ENCODE data around the gene CLTA. TPM values are rescaled to one million over a fixed set of nuclear protein-coding genes. Genes with fewer than 3 reads are reported as not detected.

Gene CLTA
- total and polyA plus RNA-seq, 2 donors from 2014 or later: 205 to 331 TPM

DNA sequence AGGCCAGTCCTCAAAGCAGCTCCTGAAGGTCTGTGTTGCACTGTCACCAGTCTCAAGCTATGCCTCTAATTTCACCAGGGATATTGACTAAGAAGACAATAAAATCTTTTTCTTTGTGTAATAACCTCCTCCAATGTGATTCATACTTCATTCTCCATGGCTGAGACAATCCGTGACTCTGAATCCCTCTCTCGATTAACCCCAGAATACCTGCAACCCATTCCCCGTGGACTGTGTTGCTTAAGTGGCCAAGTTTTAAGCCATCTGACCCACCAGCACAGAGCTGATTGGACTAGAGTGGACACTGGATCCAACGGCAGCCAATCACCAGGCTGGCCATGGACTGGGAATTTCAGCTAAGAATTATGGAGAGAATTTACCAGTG lies 26.9 kb upstream of the CLTA start:
- DNase-seq: peak in 1 of 5 donors; percentile 10
- H3K4me1 ChIP-seq (ENCODE audit: control insufficient read depth in 2 of 3, insufficient read depth in 2 of 3, low read depth in 1 of 3, low read length in 3 of 3): peaks cover 0 to 2% (median 2%) of the 10 kb centered on the region in 3 donors

DNA sequence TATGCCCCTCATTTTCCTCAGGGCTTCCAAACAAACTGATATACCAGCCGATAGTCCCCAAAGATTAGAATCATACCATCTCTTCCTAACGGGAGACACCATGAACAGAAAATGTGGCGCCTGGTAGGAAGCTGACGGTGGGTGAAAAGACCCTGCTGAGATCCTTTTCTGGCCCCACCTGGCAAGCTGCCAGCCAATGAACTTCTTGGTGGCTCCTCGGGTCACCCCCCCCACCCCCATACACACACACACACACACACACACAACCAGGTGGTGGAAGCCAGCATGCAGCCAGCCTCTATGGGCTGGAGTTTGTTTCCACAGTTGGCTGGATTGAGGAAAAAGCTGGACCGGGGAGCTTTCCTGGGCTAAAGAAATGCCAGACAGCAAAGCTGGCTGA lies 26.3 kb upstream of the CLTA start:
- DNase-seq (peak in 2 of 5 donors; percentile 59 to 62), FAIRE-seq (no peak)
- TF ChIP-seq, protein P1, sequence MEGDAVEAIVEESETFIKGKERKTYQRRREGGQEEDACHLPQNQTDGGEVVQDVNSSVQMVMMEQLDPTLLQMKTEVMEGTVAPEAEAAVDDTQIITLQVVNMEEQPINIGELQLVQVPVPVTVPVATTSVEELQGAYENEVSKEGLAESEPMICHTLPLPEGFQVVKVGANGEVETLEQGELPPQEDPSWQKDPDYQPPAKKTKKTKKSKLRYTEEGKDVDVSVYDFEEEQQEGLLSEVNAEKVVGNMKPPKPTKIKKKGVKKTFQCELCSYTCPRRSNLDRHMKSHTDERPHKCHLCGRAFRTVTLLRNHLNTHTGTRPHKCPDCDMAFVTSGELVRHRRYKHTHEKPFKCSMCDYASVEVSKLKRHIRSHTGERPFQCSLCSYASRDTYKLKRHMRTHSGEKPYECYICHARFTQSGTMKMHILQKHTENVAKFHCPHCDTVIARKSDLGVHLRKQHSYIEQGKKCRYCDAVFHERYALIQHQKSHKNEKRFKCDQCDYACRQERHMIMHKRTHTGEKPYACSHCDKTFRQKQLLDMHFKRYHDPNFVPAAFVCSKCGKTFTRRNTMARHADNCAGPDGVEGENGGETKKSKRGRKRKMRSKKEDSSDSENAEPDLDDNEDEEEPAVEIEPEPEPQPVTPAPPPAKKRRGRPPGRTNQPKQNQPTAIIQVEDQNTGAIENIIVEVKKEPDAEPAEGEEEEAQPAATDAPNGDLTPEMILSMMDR (IDR thresholded peaks at IDR 0.05; ENCODE audit: borderline replicate concordance, extremely low read depth, insufficient read depth): no peak
- peaks cover 0 to 2% (median 2%) of the 10 kb centered on the region in 3 donors for H3K4me1 ChIP-seq (ENCODE audit: control insufficient read depth in 2 of 3, insufficient read depth in 2 of 3, low read depth in 1 of 3, low read length in 3 of 3)
- no peaks in the 10 kb centered on the region for H3K27me3 ChIP-seq (ENCODE audit: control insufficient read depth, insufficient read depth, low read length)
- intact Hi-C loops (cut with DNase I): loop anchor here (10.0 kb wide), 1 partner anchor 50 kb away; no protein-coding TSS in a partner anchor
- no peak overlapping the region for H3K27ac ChIP-seq (ENCODE audit: low read depth in 2 of 2, low read length in 2 of 2)
- no peak overlapping the region for H3K4me3 ChIP-seq (ENCODE audit: low read length in 3 of 3)
- no peaks in the 10 kb centered on the region for H3K9me3 ChIP-seq (ENCODE audit: control insufficient read depth in 2 of 3, insufficient read depth in 1 of 3, low read length in 3 of 3)
- no peaks in the 10 kb centered on the region for H3K36me3 ChIP-seq (ENCODE audit: control insufficient read depth in 2 of 3, insufficient read depth in 3 of 3, low read length in 3 of 3)
- no peak overlapping the region for H3K9ac ChIP-seq (ENCODE audit: low read length in 3 of 3)

More for the DNA sequence above, 26.9 kb upstream of the CLTA start:
- TF ChIP-seq, protein P1 (IDR thresholded peaks at IDR 0.05; ENCODE audit: borderline replicate concordance, extremely low read depth, insufficient read depth): no peak
- Histone ChIP-seq H3K27me3 (ENCODE audit: control insufficient read depth, insufficient read depth, low read length) (no peaks in the 10 kb centered on the region), H3K9ac (ENCODE audit: low read length in 3 of 3) (no peak overlapping the region), H3K4me3 (ENCODE audit: low read length in 3 of 3) (no peak overlapping the region), H3K9me3 (ENCODE audit: control insufficient read depth in 2 of 3, insufficient read depth in 1 of 3, low read length in 3 of 3) (no peaks in the 10 kb centered on the region), H3K27ac (ENCODE audit: low read depth in 2 of 2, low read length in 2 of 2) (peak overlapping the region in 1 of 2 donors; percentile 32), H3K36me3 (ENCODE audit: control insufficient read depth in 2 of 3, insufficient read depth in 3 of 3, low read length in 3 of 3) (no peaks in the 10 kb centered on the region)
- intact Hi-C loops (cut with DNase I): loop anchor here (10.0 kb wide), 1 partner anchor 49 kb away; no protein-coding TSS in a partner anchor
- no peak for FAIRE-seq

DNA sequence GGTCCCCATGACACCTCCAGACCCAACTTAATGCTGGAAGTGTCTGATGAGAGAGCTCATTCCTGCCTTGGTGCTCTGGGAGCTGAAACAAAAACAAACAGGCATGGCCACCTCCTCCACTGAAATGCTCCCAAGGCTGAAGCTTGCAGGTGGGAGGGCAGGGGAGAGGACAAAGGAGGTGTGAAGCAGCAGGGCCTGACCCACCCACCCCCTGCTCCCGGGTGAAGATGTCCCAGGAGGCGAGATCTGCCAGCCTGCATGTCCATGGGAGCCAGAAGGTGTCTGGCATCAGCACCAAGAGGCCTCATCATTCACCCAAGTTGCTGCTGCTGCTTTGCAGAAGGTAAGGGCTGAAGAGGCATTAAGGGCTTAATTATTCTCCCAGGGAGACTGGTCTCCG lies 25.7 kb upstream of the CLTA start:
- DNase-seq: peak in 4 of 5 donors; percentile 32 to 62 (median 50)
- Histone ChIP-seq H3K4me3 (ENCODE audit: low read length in 3 of 3) (no peak overlapping the region), H3K4me1 (ENCODE audit: control insufficient read depth in 2 of 3, insufficient read depth in 2 of 3, low read depth in 1 of 3, low read length in 3 of 3) (peaks cover 0 to 2% (median 2%) of the 10 kb centered on the region in 3 donors), H3K9ac (ENCODE audit: low read length in 3 of 3) (no peak overlapping the region), H3K27me3 (ENCODE audit: control insufficient read depth, insufficient read depth, low read length) (no peaks in the 10 kb centered on the region), H3K27ac (ENCODE audit: low read depth in 2 of 2, low read length in 2 of 2) (no peak overlapping the region), H3K9me3 (ENCODE audit: control insufficient read depth in 2 of 3, insufficient read depth in 1 of 3, low read length in 3 of 3) (no peaks in the 10 kb centered on the region), H3K36me3 (ENCODE audit: control insufficient read depth in 2 of 3, insufficient read depth in 3 of 3, low read length in 3 of 3) (no peaks in the 10 kb centered on the region)
- no peak for FAIRE-seq
- intact Hi-C loops (cut with DNase I): loop anchor here (10.0 kb wide), 1 partner anchor 50 kb away; no protein-coding TSS in a partner anchor
- TF ChIP-seq, protein P1 (IDR thresholded peaks at IDR 0.05; ENCODE audit: borderline replicate concordance, extremely low read depth, insufficient read depth): no peak

DNA sequence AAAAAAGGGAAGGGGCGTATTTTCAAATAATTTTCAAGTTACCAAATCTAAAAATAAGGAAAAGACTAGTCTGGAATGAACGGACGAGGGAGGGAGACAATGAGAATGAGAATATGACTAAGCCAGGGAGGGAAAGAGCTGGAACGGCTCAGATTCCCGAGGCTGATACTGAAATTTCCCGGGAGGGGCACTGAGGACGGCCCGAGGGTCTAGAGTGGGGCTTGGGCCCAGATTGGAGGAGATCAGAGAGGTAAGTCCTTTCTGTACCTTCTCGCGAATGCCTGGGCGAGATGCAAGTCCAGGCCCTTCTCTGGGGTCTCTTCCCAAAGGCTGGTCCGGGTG lies 24.9 kb upstream of the CLTA start:
- intact Hi-C loops (cut with DNase I): loop anchor here (10.0 kb wide), 1 partner anchor 51 kb away; no protein-coding TSS in a partner anchor
- no peak overlapping the region for H3K27ac ChIP-seq (ENCODE audit: low read depth in 2 of 2, low read length in 2 of 2)
- DNase-seq: no peak
- H3K4me3 ChIP-seq (ENCODE audit: low read length in 3 of 3): no peak overlapping the region
- H3K9ac ChIP-seq (ENCODE audit: low read length in 3 of 3): no peak overlapping the region
- peaks cover 0 to 2% (median 2%) of the 10 kb centered on the region in 3 donors for H3K4me1 ChIP-seq (ENCODE audit: control insufficient read depth in 2 of 3, insufficient read depth in 2 of 3, low read depth in 1 of 3, low read length in 3 of 3)
- FAIRE-seq: no peak
- no peaks in the 10 kb centered on the region for H3K9me3 ChIP-seq (ENCODE audit: control insufficient read depth in 2 of 3, insufficient read depth in 1 of 3, low read length in 3 of 3)
- no peaks in the 10 kb centered on the region for H3K36me3 ChIP-seq (ENCODE audit: control insufficient read depth in 2 of 3, insufficient read depth in 3 of 3, low read length in 3 of 3)
- no peaks in the 10 kb centered on the region for H3K27me3 ChIP-seq (ENCODE audit: control insufficient read depth, insufficient read depth, low read length)
- TF ChIP-seq, protein P1 (IDR thresholded peaks at IDR 0.05; ENCODE audit: borderline replicate concordance, extremely low read depth, insufficient read depth): no peak

Data from kidney (tissue), 14 donors.